Measurements from ENCODE around the gene DYSF. TPM values are rescaled to one million over a fixed set of nuclear protein-coding genes. Genes with fewer than 3 reads are reported as not detected.
A peak's percentile ranks its signal among the peaks of the same experiment; 100 is the strongest.

The DYSF gene
- total RNA-seq, 1 donor, result 0.18 TPM

DNA sequence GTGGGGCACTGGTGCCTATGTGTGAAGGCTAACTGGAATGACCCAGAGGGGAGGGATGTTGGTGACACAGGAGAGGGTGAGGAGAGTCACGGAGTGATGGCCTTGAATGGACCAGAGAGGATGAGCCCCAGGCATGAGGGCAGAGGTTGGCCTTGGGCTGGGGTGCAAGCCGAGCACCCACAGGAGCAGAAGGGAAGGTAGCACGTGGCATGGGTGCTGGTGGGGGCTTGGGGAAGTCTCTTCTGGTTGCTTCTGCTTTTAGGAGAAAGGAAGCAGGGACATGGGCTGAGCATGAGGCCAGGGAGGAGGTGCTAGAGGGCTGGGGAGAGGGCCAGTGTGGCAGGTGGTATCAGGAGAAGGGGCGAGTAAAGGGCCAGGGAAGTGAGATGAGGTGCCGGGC lies 183.8 kb downstream of the DYSF start:
- DNase-seq (ENCODE audit: low read depth), result no peak
- no peak overlapping the region for H3K4me3 ChIP-seq (ENCODE audit: low read depth, low read length)
- TF ChIP-seq, protein P1, sequence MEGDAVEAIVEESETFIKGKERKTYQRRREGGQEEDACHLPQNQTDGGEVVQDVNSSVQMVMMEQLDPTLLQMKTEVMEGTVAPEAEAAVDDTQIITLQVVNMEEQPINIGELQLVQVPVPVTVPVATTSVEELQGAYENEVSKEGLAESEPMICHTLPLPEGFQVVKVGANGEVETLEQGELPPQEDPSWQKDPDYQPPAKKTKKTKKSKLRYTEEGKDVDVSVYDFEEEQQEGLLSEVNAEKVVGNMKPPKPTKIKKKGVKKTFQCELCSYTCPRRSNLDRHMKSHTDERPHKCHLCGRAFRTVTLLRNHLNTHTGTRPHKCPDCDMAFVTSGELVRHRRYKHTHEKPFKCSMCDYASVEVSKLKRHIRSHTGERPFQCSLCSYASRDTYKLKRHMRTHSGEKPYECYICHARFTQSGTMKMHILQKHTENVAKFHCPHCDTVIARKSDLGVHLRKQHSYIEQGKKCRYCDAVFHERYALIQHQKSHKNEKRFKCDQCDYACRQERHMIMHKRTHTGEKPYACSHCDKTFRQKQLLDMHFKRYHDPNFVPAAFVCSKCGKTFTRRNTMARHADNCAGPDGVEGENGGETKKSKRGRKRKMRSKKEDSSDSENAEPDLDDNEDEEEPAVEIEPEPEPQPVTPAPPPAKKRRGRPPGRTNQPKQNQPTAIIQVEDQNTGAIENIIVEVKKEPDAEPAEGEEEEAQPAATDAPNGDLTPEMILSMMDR (IDR thresholded peaks at IDR 0.05; ENCODE audit: insufficient read depth, low read length), result no peak

DNA sequence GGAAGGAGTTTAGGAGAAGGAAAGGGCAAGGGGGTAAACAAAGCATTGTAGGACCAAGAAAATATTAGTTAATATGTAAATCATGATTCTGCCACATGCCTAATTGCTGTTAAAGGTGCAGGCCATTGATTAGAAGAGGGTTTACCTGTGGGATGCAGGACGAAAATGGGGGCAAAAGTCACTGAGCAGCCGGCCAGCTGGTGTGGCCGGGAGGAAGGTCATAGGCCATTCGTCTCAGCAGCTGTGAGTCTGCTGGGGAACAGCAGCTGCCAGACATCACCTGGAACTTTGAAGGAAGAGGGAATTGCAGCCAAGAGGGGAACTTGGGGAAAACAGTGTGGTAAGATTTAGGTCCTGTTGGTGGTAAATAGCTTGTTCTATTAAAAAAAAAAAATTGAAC lies 184.4 kb downstream of the DYSF start:
- TF ChIP-seq, protein P1 (IDR thresholded peaks at IDR 0.05; ENCODE audit: insufficient read depth, low read length), result no peak
- no peak overlapping the region for H3K4me3 ChIP-seq (ENCODE audit: low read depth, low read length)
- no peak for DNase-seq (ENCODE audit: low read depth)

DNA sequence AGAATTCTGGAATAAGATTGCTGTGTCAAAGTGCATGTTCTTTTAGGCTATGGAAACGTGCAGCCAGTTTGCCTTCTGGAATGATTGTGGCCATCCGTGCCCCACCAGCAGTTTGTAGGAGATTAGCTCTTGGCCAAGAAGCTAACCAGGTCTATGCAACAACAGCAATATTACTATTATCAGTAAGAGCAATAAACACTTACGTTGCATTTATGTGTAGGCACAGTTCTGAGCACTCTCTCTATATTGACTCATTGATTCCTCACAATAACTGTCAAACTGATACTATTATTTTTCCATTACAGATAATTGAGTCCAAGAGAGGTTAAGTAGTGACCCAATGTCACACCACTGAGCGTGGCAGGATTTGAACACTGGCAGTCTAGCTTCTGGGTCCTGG lies 186.4 kb downstream of the DYSF start:
- H3K4me3 ChIP-seq (ENCODE audit: low read depth, low read length), result no peak overlapping the region
- TF ChIP-seq, protein P1 (IDR thresholded peaks at IDR 0.05; ENCODE audit: insufficient read depth, low read length), result no peak
- no peak for DNase-seq (ENCODE audit: low read depth)

DNA sequence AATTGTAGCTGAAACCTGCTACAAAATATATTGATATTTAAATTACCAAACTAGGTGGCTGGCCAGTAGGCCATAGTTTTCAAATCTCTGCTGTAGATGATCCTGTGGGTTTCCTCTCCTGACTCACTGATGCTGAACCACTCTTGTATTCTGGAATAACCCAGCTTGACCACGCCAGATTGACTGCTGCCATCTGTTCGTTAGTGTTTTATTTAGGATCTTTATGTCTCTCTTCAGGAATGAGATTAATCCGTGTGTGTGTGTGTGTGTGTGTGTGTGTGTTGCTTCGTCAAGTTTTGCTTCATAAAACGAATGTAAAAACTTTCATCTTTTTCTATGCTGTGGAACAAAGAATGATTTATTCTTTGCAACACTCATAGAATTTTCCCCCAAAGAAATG lies 187.1 kb downstream of the DYSF start:
- DNase-seq (ENCODE audit: low read depth), result no peak
- no peak overlapping the region for H3K4me3 ChIP-seq (ENCODE audit: low read depth, low read length)
- TF ChIP-seq, protein P1 (IDR thresholded peaks at IDR 0.05; ENCODE audit: insufficient read depth, low read length), result no peak

DNA sequence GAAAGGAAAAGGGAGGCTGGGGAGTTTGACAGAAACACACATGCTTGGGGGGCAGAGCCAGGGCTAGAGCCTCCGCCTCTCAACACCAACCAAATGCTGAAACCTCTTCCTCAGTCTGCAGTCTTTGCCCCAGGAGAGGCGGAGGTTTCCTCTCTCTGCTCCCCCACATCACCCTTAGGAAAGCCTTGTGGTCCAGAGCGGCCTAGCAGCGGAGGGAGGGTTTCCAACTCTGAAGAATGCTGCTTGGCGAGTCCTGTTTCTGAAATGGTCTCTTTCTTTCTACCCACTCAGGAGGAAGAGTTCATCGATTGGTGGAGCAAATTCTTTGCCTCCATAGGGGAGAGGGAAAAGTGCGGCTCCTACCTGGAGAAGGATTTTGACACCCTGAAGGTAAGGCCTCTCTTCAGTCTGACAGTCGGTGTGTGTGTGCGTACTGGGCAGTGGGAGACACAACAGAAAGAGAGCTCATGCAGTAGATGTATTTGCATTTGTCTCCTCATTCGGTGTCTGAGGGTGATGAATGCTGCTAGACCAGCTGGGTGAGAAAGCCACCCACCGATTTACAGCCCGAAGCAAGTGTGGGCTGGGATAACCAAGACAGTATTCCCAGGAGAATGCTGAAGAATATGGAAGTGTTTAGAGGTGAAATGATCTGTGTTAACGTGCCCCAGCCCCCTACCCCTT lies 190.5 kb downstream of the DYSF start:
- H3K4me3 ChIP-seq (ENCODE audit: low read depth, low read length), result no peak overlapping the region
- DNase-seq (ENCODE audit: low read depth), result no peak
- TF ChIP-seq, protein P1 (IDR thresholded peaks at IDR 0.05; ENCODE audit: insufficient read depth, low read length), result no peak

DNA sequence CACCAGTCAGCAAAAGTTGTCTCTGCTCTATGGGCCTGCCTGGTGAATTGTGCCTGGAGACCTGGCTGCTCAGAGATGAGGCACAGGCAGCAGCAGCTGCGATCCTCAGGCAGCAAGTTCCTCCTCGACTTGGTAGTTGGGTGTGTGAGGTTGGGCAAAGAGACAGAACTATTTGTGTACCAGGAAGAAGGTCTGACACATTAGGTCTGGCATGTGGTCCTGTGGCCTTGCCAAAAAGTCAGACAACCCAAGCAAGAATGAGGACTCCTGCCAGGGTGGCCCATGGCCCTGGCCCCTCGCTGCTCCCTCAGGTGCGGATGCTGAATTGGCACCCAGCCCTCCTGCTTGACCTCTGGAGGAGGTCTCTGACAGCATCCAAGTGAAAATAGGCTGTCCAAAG lies 192.7 kb downstream of the DYSF start:
- TF ChIP-seq, protein P1 (IDR thresholded peaks at IDR 0.05; ENCODE audit: insufficient read depth, low read length), result no peak
- no peak overlapping the region for H3K4me3 ChIP-seq (ENCODE audit: low read depth, low read length)
- DNase-seq (ENCODE audit: low read depth), result peak; percentile 55

DNA sequence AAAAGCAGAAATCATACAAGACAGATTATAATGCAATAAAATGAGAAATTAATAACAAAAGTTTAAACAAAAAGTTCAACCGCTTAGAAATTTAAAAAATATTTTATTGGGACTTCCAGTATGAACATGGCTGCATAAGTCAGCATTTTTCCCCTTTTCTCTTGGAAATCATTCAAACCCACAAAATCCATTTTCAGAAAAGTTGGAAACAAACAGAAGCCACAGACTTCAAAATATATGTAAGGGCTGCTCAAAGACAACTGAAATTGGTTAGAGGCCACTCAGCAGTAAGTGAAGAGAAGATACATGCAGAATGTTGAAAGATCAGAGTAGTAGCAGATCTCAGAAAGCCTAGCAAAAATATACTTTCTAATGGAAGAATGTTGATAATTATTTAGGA lies 194.0 kb downstream of the DYSF start:
- TF ChIP-seq, protein P1 (IDR thresholded peaks at IDR 0.05; ENCODE audit: insufficient read depth, low read length), result no peak
- H3K4me3 ChIP-seq (ENCODE audit: low read depth, low read length), result no peak overlapping the region
- peak; percentile 3 for DNase-seq (ENCODE audit: low read depth)

All from fibroblast of the aortic adventitia (primary cell).